ENCODE measurements around the gene ZNF683. TPM values are rescaled to one million over a fixed set of nuclear protein-coding genes. Genes with fewer than 3 reads are reported as not detected.
A peak's percentile ranks its signal among the peaks of the same experiment; 100 is the strongest.

The ZNF683 gene
- total and polyA plus RNA-seq, 10 of the 15 experiments (the other 5 are each of a cell fraction or from before 2014, with no cell fraction given), result not detected

DNA sequence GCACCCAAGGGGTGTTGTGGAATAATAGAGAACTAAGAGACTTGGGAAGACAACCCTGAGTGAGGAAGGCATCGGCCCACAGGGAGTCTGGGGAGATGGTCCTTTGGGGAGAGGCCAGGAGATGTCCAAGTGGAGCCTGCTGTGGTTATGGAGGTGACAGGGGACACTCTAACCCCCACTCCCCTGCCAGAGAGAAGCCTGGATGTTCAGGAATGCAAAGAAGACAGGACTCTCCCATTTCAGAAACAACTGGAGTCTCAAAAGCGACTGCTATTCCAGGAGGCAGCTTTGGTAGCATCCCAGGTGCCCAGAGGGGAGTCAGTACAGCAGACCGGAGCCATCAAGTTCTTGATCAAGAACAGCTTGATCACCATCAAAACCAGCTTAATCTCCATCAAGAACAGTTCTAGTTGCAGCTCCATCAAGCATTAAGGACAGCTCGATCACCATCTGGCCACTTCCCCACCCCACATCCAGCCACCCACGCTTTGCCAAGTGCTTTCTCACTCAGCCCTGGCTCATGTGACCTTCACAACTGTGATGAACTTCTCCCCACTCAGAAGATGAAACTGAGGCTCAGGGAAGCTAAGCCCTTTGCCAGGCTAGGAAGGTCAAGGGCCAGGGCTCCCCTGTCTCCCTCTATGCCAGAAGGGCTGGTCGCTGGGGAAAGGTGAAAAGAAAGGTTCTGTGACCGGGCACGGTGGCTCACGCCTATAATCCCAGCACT lies 54.0 kb downstream of the ZNF683 start (continued):
- no peak for TF ChIP-seq MEF2A (IDR thresholded peaks at IDR 0.05; ENCODE audit: insufficient read depth, low read depth, low read length)
- TF ChIP-seq SREBF1 (IDR thresholded peaks at IDR 0.05; ENCODE audit: low read length), result no peak
- peak; percentile 25; the same call in 1 of the 2 replicates for TF ChIP-seq DPF2 (IDR thresholded peaks at IDR 0.05)
- TF ChIP-seq SMARCA5 (IDR thresholded peaks at IDR 0.05), result no peak
- no peak for TF ChIP-seq TBL1XR1 (IDR thresholded peaks at IDR 0.05; ENCODE audit: low read depth, low read length)
- no peak for TF ChIP-seq ZNF24 (IDR thresholded peaks at IDR 0.05)
- no peak for TF ChIP-seq RBBP5 (conservative IDR thresholded peaks at IDR 0.05)
- TF ChIP-seq, protein P1, sequence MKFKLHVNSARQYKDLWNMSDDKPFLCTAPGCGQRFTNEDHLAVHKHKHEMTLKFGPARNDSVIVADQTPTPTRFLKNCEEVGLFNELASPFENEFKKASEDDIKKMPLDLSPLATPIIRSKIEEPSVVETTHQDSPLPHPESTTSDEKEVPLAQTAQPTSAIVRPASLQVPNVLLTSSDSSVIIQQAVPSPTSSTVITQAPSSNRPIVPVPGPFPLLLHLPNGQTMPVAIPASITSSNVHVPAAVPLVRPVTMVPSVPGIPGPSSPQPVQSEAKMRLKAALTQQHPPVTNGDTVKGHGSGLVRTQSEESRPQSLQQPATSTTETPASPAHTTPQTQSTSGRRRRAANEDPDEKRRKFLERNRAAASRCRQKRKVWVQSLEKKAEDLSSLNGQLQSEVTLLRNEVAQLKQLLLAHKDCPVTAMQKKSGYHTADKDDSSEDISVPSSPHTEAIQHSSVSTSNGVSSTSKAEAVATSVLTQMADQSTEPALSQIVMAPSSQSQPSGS (IDR thresholded peaks at IDR 0.05; ENCODE audit: low read length), result no peak
- TF ChIP-seq, protein P2, sequence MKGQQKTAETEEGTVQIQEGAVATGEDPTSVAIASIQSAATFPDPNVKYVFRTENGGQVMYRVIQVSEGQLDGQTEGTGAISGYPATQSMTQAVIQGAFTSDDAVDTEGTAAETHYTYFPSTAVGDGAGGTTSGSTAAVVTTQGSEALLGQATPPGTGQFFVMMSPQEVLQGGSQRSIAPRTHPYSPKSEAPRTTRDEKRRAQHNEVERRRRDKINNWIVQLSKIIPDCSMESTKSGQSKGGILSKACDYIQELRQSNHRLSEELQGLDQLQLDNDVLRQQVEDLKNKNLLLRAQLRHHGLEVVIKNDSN (IDR thresholded peaks at IDR 0.05; ENCODE audit: borderline replicate concordance, extremely low read length, insufficient read depth, low read depth, low read length), result peak; percentile 60
- TF ChIP-seq, protein P3, sequence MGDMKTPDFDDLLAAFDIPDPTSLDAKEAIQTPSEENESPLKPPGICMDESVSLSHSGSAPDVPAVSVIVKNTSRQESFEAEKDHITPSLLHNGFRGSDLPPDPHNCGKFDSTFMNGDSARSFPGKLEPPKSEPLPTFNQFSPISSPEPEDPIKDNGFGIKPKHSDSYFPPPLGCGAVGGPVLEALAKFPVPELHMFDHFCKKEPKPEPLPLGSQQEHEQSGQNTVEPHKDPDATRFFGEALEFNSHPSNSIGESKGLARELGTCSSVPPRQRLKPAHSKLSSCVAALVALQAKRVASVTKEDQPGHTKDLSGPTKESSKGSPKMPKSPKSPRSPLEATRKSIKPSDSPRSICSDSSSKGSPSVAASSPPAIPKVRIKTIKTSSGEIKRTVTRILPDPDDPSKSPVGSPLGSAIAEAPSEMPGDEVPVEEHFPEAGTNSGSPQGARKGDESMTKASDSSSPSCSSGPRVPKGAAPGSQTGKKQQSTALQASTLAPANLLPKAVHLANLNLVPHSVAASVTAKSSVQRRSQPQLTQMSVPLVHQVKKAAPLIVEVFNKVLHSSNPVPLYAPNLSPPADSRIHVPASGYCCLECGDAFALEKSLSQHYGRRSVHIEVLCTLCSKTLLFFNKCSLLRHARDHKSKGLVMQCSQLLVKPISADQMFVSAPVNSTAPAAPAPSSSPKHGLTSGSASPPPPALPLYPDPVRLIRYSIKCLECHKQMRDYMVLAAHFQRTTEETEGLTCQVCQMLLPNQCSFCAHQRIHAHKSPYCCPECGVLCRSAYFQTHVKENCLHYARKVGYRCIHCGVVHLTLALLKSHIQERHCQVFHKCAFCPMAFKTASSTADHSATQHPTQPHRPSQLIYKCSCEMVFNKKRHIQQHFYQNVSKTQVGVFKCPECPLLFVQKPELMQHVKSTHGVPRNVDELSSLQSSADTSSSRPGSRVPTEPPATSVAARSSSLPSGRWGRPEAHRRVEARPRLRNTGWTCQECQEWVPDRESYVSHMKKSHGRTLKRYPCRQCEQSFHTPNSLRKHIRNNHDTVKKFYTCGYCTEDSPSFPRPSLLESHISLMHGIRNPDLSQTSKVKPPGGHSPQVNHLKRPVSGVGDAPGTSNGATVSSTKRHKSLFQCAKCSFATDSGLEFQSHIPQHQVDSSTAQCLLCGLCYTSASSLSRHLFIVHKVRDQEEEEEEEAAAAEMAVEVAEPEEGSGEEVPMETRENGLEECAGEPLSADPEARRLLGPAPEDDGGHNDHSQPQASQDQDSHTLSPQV (IDR thresholded peaks at IDR 0.05), result no peak
- no peak for TF ChIP-seq ZSCAN29 (IDR thresholded peaks at IDR 0.05)
- no peak for TF ChIP-seq NFYA (IDR thresholded peaks at IDR 0.05; ENCODE audit: borderline replicate concordance, low read depth, low read length)
- TF ChIP-seq POLR2AphosphoS2 (IDR thresholded peaks at IDR 0.05; ENCODE audit: low read depth, low read length), result 0 out of 2 replicates have a peak, but pooled peaks have one; percentile 39
- TF ChIP-seq ZNF622 (IDR thresholded peaks at IDR 0.05), result no peak
- TF ChIP-seq, protein P4, sequence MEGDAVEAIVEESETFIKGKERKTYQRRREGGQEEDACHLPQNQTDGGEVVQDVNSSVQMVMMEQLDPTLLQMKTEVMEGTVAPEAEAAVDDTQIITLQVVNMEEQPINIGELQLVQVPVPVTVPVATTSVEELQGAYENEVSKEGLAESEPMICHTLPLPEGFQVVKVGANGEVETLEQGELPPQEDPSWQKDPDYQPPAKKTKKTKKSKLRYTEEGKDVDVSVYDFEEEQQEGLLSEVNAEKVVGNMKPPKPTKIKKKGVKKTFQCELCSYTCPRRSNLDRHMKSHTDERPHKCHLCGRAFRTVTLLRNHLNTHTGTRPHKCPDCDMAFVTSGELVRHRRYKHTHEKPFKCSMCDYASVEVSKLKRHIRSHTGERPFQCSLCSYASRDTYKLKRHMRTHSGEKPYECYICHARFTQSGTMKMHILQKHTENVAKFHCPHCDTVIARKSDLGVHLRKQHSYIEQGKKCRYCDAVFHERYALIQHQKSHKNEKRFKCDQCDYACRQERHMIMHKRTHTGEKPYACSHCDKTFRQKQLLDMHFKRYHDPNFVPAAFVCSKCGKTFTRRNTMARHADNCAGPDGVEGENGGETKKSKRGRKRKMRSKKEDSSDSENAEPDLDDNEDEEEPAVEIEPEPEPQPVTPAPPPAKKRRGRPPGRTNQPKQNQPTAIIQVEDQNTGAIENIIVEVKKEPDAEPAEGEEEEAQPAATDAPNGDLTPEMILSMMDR (IDR thresholded peaks at IDR 0.05 in 2 of 3, conservative IDR thresholded peaks at IDR 0.05 in 1 of 3; ENCODE audit: control insufficient read depth in 2 of 3, extremely low read depth in 1 of 3, insufficient read depth in 1 of 3, low read depth in 3 of 3, low read length in 3 of 3), result no peak
- TF ChIP-seq EGR1 (IDR thresholded peaks at IDR 0.05; ENCODE audit: borderline replicate concordance in 1 of 2, low read depth in 2 of 2, low read length in 2 of 2), result peak; percentile 49 to 98
- TF ChIP-seq, protein P5, sequence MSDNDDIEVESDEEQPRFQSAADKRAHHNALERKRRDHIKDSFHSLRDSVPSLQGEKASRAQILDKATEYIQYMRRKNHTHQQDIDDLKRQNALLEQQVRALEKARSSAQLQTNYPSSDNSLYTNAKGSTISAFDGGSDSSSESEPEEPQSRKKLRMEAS (IDR thresholded peaks at IDR 0.05; ENCODE audit: low read depth, low read length), result peak; percentile 30; the same call in 1 of the 2 replicates
- TF ChIP-seq CBX3 (IDR thresholded peaks at IDR 0.05; ENCODE audit: borderline replicate concordance, low read depth), result no peak
- no peak for TF ChIP-seq HCFC1 (IDR thresholded peaks at IDR 0.05; ENCODE audit: low read length)
- TF ChIP-seq, protein P6, sequence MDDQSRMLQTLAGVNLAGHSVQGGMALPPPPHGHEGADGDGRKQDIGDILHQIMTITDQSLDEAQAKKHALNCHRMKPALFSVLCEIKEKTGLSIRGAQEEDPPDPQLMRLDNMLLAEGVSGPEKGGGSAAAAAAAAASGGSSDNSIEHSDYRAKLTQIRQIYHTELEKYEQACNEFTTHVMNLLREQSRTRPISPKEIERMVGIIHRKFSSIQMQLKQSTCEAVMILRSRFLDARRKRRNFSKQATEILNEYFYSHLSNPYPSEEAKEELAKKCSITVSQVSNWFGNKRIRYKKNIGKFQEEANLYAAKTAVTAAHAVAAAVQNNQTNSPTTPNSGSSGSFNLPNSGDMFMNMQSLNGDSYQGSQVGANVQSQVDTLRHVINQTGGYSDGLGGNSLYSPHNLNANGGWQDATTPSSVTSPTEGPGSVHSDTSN (IDR thresholded peaks at IDR 0.05; ENCODE audit: insufficient replicate concordance, low read depth, low read length), result no peak
